HG03025 (cell line): ENCODE data around the gene ZNF217.
"Not testable (repeated sequence)": the region's sequence is repeated elsewhere in the genome, so short reads cannot be mapped to it uniquely, and the experiment has no call there.

Source experiments
- ATAC-seq: cut with Tn5 transposase; IDR thresholded peaks from one replicate; pipeline ENCODE4 v1.9.1; 2021; ENCODE audit warnings: mild to moderate bottlenecking, moderate library complexity; ENCODE audit not compliant: unreplicated experiment, low FRiP score

The ZNF217 gene

GRCh38 chr20:53622247-53623133 lies 28.9 kb upstream of the ZNF217 start:
- no peak for ATAC-seq

DNA sequence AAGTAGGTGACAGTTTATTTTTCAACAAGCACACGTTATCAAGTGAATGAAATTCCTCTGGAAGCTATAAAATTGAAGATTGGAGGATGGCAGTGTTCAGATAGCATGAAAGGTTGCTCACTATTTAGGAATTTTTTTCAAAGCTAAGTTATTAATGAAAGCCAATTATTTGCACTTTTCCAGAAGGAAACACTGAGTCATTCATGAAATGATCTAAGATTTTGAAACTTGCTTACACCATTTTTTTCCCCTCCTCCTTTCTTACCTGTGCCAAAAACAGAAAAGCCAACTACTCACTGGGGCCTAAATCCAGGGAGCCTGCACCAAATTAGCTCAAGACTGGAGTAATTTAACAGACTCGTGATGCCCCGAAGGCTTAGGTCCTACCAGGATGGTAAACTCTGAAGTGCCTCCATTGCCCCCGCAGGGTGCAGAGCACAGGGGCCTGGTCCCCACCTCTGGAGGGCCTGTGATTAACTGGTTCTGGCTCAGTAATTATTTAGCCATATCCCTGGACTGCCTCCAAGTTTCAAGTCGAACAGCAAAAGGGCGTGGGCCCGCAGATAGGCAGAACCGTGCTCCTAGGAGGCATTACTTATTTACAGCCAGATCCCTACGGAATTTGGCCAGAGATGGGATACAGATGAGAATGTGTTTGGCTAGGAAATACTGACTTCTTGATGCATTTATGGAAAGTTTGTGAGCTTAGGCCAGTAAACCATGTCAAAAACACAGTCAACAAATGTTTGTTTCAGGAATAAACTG lies 28.0 kb upstream of the ZNF217 start:
- no peak for ATAC-seq

DNA sequence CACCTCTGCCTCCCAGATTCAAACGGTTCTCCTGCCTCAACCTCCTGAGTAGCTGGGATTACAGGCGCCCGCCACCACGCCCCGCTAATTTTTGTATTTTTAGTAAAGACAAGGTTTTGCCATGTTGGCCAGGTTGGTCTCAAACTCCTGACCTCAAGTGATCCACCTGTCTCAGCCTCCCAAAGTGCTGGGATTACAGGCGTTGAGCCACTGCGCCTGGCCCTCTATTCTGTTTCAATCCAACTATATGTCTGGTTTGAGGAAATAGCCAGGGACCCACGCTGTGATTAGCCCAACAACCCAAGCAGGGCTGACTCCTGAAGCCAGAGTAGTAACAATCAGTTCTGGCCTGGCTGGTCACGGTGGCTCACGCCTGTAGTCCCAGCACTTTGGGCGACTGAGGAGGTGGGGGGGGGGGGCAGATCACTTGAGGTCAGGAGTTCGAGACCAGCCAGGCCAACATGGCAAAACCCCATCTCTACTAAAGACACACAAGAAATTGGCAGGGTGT lies 24.9 kb upstream of the ZNF217 start:
- not testable (repeated sequence) for ATAC-seq

DNA sequence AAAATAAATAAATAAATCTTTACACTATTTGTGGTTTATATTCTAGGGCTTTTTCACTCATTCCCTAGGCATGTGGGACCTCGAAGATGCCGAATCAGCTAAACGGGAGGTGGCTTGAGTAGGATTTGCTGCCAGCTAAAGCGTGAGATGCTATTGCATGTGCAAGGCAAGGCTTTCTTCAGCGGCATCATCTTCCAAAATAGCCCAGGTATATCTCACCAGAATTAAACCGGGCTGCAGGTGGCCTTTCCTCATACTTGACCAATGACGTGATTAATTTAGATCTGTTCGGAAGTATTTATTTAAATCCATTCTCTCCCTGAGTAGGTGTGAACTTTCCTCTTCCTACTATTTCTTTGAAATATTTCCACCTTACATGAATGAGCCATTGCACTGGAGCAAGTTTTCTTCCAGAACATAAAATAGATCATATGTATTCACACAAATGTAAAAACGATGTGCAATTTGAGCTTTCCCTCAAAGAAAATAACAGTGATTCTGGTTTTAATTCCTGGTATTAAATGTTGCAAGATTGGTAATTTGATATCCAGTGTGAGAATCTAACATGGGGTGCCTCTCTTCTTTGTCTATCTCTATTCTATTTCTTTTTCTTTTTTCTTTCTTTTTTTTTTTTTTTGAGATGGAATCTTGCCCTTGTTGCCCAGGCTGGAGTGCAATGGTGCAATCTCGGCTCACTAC lies 24.3 kb upstream of the ZNF217 start:
- ATAC-seq = no peak

DNA sequence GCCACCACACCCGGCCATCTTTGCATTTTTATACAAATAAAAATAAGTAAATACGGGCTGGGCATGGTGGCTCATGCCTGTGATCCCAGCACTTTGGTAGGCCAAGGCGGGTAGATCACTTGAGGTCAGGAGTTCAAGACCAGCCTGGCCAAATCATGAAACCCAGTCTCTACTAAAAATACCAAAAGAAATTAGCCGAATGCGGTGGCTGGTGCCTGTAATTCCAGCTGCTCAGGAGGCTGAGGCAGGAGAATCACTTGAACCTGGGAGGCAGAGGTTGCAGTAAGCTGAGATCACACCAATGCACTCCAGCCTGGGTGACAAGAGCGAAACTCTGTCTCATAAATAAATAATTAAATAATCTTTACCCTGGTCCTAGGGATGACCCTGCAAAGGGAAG lies 22.9 kb upstream of the ZNF217 start:
- not testable (repeated sequence) for ATAC-seq

GRCh38 chr20:53613748-53614147 lies 20.1 kb upstream of the ZNF217 start:
- no peak for ATAC-seq

DNA sequence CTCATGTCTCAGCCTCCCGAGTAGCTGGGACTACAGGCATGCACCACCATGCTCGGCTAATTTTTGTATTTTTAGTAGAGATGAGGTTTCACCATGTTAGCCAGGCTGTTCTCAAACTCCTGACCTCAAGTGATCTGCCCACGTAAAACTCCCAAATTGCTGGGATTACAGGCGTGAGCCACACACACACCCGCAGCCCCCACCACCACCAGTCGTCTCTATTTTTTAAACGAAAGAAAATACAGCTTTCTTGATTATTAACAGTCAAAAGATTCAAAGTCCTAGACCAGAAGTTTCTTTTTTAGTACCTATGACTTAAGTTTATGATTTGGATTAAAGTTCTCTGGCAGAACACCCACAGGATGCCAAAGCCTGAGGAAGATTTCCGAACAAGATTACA lies 18.6 kb upstream of the ZNF217 start:
- ATAC-seq = not testable (repeated sequence)

DNA sequence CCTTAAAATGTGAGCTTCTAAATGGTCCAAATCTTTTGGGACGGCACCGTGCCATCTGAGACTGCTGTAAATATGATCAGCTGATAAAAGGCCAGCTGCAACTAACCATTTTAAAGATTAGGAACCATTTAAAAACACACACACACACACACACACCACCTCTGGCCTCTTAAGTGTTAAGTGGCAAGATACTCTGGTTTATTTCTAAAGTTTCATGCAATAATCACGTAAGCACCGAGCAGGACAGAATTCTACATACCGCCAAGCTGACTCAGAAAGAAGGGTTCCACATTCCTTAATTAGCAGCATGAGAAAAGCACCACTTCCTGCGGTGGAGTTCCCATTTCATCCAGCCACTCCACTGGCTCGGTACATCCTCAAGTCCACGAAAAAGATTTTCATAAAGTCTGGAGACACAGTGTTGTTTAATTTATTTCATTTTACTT lies 17.8 kb upstream of the ZNF217 start:
- ATAC-seq = no peak

DNA sequence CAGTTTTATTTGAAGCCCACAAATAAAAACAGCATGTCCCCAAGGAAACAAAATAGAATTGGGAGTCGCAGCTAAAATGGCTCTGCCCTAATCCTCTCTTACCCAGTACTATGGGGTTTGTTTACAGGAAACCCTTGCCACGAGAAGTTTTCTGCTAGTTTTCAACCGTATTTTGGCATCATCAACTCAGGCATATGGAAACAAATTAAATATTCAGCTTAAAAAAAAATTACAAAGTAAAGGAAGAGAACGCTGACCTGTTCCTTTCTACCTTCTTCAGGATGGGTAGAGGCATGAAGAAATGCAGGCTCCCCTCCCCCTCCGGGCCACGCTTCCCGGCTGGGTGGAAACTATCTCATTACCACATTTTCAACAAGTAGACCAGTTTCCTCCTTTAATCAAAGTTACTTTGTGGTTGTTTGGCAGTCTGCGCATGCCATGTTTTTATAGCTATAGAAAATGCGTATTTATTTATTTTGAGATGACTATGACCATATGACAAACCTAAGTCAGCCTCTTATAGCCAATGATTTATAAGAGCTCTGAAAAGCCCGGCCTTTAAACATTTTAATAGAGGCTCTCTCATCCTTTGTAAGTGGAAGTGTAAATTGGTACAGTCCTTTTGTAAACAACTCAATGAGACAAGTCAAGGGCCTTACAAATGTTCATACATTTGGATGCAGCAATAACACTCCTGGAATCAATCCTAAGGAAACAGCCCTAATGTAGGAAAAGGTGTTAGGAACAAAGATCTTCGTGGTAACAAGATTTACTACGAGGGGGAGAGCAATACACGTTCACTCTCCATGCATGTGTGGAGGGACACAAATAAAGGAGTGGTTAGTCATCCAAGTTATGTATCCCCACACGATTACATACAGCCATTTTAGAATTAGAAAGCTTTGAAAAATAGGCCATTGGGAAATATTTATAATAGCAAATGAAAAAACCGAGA lies 16.1 kb upstream of the ZNF217 start:
- no peak for ATAC-seq

GRCh38 chr20:53608456-53609452 lies 15.1 kb upstream of the ZNF217 start:
- ATAC-seq = no peak

DNA sequence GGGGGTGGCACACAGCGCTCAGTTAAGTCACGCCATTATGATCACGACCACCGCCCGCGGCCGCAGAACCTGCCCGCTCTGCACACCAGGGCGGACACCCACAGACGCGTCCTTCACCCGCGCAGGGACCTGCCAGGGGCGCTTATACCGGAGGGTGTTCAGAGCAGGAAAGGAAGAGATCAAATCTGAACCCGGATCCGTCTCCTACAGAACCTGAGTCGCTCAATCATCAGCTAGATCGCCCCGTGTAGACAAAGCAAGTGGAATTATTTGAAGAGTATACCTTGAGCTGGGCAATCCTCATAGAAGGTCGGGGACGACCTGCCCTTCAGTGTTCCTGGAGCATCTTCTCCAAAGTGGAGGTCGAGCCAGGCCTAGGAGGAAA lies 14.4 kb upstream of the ZNF217 start:
- ATAC-seq = no peak

GRCh38 chr20:53606364-53606985 lies 12.8 kb upstream of the ZNF217 start:
- no peak for ATAC-seq

DNA sequence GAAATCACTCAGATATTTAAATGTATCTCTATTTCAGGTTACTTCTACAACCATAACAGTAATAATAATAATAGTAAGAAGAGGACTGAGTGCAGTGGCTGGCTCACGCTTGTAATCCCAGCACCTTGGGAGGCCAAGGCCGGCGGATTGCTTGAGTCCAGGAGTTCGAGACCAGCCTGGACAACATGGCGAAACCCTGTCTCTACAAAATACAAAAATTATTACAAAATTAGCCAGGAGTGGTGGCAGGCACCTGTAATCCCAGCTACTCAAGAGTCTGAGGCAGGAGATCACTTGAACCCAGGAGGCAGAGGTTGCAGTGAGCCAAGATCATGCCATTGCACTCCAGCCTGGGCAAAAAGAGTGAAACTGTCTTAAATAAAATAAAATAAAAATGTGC lies 11.8 kb upstream of the ZNF217 start:
- ATAC-seq = not testable (repeated sequence)

DNA sequence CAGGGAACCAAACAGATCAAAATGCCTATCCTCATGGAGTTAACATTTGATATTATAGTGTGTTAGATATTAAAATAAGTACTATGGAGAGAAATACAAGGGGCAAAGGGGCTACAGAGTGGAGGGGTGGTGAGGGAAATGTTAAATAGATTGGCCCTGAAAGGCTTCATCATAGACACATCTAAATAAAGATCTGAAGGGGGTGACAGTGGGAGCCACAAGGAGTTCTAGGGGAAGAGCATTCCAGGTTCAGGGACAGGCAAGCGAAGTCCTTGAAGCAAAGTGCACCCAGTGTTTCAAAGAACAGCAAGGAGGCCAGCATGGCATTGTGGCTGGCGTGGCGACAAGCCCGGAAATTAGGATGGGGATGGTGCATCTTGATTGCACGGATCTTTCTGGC lies 11.2 kb upstream of the ZNF217 start:
- not testable (repeated sequence) for ATAC-seq

- no peak for ATAC-seq
These were observed 9.0 kb upstream of the ZNF217 start for GRCh38 chr20:53602661-53603060.

DNA sequence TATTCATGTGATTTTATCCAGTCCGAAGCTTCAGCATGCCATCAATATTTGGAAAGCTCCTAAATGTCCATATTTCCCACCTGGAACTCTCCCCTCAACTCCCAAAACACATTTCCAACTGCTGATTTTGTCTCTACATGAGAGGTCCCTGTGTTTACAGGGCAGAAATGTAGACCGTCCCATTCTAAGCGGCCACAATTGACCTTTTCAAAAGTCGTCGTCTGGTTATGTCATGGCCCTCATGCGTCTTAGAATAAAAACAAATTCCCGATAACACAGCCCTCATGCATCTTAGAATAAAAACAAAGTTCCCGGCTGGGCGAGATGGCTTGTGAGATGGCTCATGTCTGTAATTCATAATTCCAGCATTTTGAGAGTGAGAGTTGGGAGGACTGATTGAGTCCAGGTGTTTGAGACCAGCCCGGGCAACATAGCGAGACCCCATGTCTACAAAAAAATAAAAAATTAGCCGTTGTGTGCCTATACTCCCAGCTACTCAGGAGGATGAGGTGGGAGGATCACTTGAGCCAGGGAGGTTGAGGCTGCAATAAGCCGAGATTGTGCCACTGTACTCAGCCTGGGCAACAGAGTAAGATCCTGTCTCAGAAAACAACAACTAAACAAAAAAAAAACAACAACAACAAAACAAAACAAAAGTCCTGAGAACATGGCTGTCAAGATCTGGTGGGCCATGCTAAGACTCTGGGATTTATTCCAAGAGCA lies 6.4 kb upstream of the ZNF217 start:
- no peak for ATAC-seq

- no peak for ATAC-seq
These were observed 5.7 kb upstream of the ZNF217 start for GRCh38 chr20:53599378-53599777.

GRCh38 chr20:53599044-53599362 lies 5.4 kb upstream of the ZNF217 start:
- no peak for ATAC-seq
